Choroid plexus epithelial cell (primary cell): ENCODE data around the gene SDR42E1.
A peak's percentile ranks its signal among the peaks of the same experiment; 100 is the strongest.
"Not testable (repeated sequence)": the region's sequence is repeated elsewhere in the genome, so short reads cannot be mapped to it uniquely, and the experiment has no call there.

ENCODE experiments used
- DNase-seq: peaks from one replicate; pipeline ENCODE4 v3.0.0-alpha.2; 2010; ENCODE audit warnings: low read depth
- H3K4me3 ChIP-seq: 2 replicates; pipeline ENCODE4 v1.5.1; 2011; ENCODE audit warnings: low read depth, mild to moderate bottlenecking, control low read depth, low read length, moderate library complexity
- TF ChIP-seq, protein P1 (sequence below): conservative IDR thresholded peaks from 2 replicates; pipeline ENCODE4 v1.5.1; 2011; ENCODE audit warnings: low read depth, mild to moderate bottlenecking, control low read depth, inconsistent platforms, low read length, moderate library complexity

Gene SDR42E1

DNA sequence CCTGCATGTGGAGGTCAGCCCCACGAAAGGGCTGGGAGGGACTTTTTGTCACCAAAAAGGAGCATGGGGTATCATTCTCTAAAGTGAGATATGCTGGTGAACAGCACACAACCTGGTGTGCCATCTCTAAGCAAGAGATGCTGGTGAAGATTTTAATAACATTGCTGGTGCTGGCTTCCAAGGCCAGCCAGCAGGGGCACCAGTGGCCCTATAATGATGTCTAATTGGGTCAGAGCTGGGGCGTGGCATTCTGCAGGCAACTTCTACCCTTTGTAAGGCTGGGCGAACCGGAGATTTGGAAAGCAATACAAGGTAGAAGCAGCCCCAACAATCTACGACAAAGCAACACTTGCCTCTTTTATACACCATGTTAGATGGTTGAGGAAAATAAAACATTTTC, 16.8 kb downstream of the SDR42E1 start:
- TF ChIP-seq, protein P1, sequence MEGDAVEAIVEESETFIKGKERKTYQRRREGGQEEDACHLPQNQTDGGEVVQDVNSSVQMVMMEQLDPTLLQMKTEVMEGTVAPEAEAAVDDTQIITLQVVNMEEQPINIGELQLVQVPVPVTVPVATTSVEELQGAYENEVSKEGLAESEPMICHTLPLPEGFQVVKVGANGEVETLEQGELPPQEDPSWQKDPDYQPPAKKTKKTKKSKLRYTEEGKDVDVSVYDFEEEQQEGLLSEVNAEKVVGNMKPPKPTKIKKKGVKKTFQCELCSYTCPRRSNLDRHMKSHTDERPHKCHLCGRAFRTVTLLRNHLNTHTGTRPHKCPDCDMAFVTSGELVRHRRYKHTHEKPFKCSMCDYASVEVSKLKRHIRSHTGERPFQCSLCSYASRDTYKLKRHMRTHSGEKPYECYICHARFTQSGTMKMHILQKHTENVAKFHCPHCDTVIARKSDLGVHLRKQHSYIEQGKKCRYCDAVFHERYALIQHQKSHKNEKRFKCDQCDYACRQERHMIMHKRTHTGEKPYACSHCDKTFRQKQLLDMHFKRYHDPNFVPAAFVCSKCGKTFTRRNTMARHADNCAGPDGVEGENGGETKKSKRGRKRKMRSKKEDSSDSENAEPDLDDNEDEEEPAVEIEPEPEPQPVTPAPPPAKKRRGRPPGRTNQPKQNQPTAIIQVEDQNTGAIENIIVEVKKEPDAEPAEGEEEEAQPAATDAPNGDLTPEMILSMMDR: peak; percentile 25
- no peak overlapping the region for H3K4me3 ChIP-seq
- no peak for DNase-seq

DNA sequence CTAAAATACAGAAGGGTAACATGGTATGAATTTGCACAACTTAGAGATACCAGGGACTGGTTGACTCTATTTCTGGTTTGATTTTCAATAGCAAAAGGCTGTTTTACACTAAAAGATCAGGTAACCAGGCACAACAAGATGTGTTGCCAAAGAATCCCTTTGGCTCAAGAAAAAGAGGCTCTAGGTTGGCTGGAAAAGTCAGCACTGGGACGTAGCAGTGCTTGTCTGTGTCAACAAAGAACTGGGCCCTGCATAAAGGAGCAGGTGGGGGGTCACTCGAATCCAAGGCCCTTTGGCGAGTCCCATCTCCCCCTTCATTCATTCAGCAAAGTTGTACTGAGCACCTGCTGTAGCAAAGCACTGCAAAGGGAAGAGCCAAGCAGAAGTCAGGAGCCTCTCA, 18.4 kb downstream of the SDR42E1 start:
- DNase-seq: no peak
- TF ChIP-seq, protein P1: no peak

DNA sequence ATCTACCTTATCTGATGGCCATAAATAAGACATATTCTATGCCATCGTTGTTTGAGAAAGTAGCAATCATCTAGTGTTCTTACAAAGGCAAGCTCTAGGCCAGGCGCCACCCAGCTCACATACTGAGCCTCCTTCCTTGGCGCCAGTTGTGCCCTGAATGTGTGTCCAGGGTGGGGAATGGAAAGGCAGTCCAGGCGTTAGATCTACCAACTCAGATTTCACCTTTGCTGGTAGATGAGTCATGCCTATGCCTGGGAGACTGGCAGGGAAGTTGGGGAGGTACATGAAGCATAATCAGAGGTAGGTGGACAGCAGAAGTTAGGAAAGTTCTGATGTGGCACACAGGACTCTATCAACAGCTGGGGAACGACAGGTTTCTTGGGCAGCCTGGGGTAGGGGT, 23.6 kb downstream of the SDR42E1 start:
- TF ChIP-seq, protein P1: no peak
- DNase-seq: no peak
- no peak overlapping the region for H3K4me3 ChIP-seq

More for the DNA sequence above, 18.4 kb downstream of the SDR42E1 start:
- H3K4me3 ChIP-seq: no peak overlapping the region

DNA sequence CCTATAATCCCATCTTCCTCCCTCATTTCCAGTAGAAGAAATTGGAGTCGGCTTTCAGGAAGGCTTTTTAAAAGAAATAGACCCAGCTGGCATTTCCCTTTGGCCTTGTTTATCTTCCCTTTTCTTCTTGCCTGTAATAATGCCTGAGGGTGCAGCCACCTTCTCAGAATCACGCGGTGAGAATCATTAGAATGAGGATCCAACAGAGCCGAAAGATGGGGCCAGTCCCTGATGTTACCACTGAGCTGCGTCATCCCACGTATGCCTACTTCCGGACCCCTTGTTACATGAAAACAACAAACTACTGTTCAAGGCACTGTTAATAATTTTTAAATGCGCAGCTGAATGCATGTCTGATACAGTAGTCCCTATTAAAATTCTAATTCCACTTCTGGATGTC, 24.1 kb downstream of the SDR42E1 start:
- DNase-seq: no peak
- H3K4me3 ChIP-seq: no peak overlapping the region

DNA sequence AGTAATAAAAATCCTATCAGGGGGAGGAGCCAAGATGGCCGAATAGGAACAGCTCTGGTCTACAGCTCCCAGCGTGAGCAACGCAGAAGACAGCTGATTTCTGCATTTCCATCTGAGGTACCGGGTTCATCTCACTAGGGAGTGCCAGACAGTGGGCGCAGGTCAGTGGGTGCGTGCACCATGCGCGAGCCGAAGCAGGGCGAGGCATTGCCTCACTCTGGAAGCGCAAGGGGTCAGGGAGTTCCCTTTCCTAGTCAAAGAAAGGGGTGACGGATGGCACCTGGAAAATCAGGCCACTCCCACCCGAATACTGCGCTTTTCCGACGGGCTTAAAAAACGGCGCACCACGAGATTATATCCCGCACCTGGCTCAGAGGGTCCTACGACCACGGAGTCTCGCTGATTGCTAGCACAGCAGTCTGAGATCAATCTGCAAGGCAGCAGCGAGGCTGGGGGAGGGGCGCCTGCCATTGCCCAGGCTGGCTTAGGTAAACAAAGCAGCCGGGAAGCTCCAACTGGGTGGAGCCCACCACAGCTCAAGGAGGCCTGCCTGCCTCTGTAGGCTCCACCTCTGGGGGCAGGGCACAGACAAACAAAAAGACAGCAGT, 33.8 kb downstream of the SDR42E1 start:
- H3K4me3 ChIP-seq, DNase-seq: not testable (repeated sequence)

More for the DNA sequence above, 24.1 kb downstream of the SDR42E1 start:
- TF ChIP-seq, protein P1: no peak

DNA sequence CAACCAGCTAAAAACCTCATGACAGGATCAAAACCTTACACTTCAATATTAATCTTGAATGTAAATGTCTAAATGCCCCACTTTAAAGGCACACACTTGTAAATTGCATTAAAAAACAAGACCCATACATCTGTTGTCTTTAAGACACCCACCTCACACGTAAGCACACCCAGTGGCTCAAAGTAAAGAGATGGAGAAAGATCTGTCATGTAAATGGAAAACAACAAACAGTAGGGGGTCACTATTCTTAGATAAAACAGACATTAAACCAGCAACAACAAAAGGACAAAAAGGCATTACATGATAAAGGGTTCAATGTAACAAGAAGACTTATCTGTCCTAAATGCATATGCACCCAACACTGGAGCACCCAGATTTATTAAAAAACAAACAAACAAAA, 35.6 kb downstream of the SDR42E1 start:
- TF ChIP-seq, protein P1: no peak
- no peak for DNase-seq
- no peak overlapping the region for H3K4me3 ChIP-seq

DNA sequence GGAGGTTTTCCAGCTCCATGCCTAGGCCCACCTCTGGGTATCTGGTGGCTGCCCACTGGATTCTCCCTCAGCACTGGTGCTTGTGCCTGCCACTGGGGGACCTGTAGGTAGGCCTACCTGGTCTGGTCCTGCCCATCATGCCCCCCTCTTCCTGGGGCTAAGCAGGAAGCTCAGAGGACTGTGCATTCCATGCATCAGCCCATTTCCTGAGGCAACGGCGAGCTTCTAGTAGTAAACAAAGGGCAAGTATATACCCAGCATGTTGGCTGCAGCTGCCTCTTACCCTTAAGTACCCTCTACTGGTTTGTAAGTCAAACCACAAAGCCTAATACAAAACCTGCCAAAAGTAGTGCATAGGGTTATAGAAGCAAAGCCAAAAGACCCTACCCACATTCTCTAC, 37.5 kb downstream of the SDR42E1 start:
- no peak overlapping the region for H3K4me3 ChIP-seq
- DNase-seq: no peak
- TF ChIP-seq, protein P1: no peak

DNA sequence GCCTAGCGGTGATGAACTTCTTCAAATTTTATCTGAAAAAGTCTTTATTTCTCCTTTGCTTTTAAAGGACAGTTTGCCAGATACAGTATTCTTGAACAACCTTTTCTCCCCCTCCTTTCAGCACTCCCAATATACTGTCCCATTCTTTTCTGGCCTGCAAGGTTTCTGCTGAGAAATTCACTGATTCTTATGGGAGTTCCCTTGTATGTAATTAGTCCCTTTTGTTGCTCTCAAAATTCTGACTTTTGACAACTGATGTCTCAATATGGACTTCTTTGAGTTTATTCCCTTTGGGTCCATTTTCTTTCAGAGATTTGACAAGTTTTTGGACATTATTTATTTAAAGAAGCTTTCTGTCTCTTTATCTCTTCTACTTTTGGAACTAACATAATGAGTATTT, 39.4 kb downstream of the SDR42E1 start:
- TF ChIP-seq, protein P1: no peak
- no peak for DNase-seq
- H3K4me3 ChIP-seq: no peak overlapping the region
